K562 (cell line): Measurements from ENCODE around the gene TMEM225B. TPM values are rescaled to one million over a fixed set of nuclear protein-coding genes. Genes with fewer than 3 reads are reported as not detected.

Source experiments
- ARID2 ChIP-seq: fragments of 450-650 bp; IDR thresholded peaks from 2 replicates; pipeline ENCODE4 v1.6.1; 2017; ENCODE audit warnings: antibody characterized with exemption, mild to moderate bottlenecking
- FOSL1 ChIP-seq: fragments of 200-800 bp; sonication (Bioruptor generic); conservative IDR thresholded peaks from 2 replicates; pipeline ENCODE4 v1.6.1; 2016; ENCODE audit warnings: missing genetic modification characterization, missing compliant biosample characterization
- HIVEP1 ChIP-seq: fragments of 250-450 bp; sonication (Bioruptor Pico); IDR thresholded peaks from 2 replicates; pipeline ENCODE4 v1.4.0; 2020; ENCODE audit warnings: mild to moderate bottlenecking
- LEF1 ChIP-seq: fragments of 450-650 bp; IDR thresholded peaks from 2 replicates; pipeline ENCODE4 v1.6.1; 2016; ENCODE audit warnings: mild to moderate bottlenecking
- SP1 ChIP-seq: sonication (generic); formaldehyde crosslinking; IDR thresholded peaks from 2 replicates; pipeline ENCODE4 v1.8.1; 2022; ENCODE audit warnings: mild to moderate bottlenecking, missing genetic modification reagents
- STAT5B ChIP-seq: fragments of 250-450 bp; sonication (Bioruptor Pico); IDR thresholded peaks from 2 replicates; pipeline ENCODE4 v1.8.0; 2021; ENCODE audit warnings: mild to moderate bottlenecking, inconsistent platforms
- TBP ChIP-seq: optimal IDR thresholded peaks from 2 replicates; pipeline ENCODE3; 2011; ENCODE audit warnings: low read depth, low read length, improper control_type of control experiment
- ZNF766 ChIP-seq: fragments of 200-800 bp; sonication (Bioruptor generic); conservative IDR thresholded peaks from 2 replicates; pipeline ENCODE4 v1.6.1; 2016; ENCODE audit warnings: missing genetic modification characterization, missing compliant biosample characterization
- polyA plus RNA-seq, 8 experiments: library from polyadenylated mRNA; depleted of rRNA in 4 of 8; stranded (reverse) in 5 of 8; unstranded in 3 of 8; fragments of >200 nt; fragmentation: Nextera tagmentation in 2 of 8; fragmentation: Illumina TruSeq in 1 of 8; extraction: Ambion mirVana in 2 of 8; extraction: Trizol in 1 of 8; gene quantifications; 2 replicates each; pipeline versions ENCODE4 v1.2.1 to v1.2.3, GENCODE V29; 2011 to 2014; ENCODE audit warnings: inconsistent platforms in 1 of 8, missing spikeins in 1 of 8
- total RNA-seq, 7 experiments: library from RNA; depleted of rRNA in 6 of 7; stranded (reverse); fragments of >200 nt in 6 of 7; fragmentation: Illumina TruSeq in 2 of 7; extraction: Trizol in 2 of 7; gene quantifications; 2 replicates each; pipeline versions ENCODE4 v1.2.1 to v1.2.3, GENCODE V29; 2011 to 2021; ENCODE audit warnings: low replicate concordance in 1 of 7
- TF ChIP-seq, protein P1 (sequence below), 2 experiments: fragments of 450-650 bp in 1 of 2; sonication (generic) in 1 of 2; formaldehyde crosslinking in 1 of 2; IDR thresholded peaks; 2 replicates each; pipeline versions ENCODE4 v1.7.1 to v1.9.0; 2016 to 2022; ENCODE audit warnings: inconsistent platforms in 1 of 2, mild to moderate bottlenecking in 1 of 2, missing genetic modification reagents in 1 of 2
- TF ChIP-seq, protein P2 (sequence below): sonication (generic); formaldehyde crosslinking; IDR thresholded peaks from 2 replicates; pipeline ENCODE4 v1.8.1; 2023; ENCODE audit warnings: mild to moderate bottlenecking, missing genetic modification reagents
- TF ChIP-seq, protein P3 (sequence below), 3 experiments: IDR thresholded peaks in 2 of 3; conservative IDR thresholded peaks in 1 of 3; 2 replicates each; pipeline ENCODE4 v1.5.1; 2011 to 2012; ENCODE audit warnings: low read length in 3 of 3, mild to moderate bottlenecking in 3 of 3, control low read depth in 2 of 3, improper control_type of control experiment in 1 of 3, inconsistent platforms in 1 of 3, low read depth in 1 of 3, mixed read lengths in 1 of 3, moderate library complexity in 1 of 3; ENCODE audit not compliant: insufficient read depth in 2 of 3
- TF ChIP-seq, protein P4 (sequence below): sonication (generic); formaldehyde crosslinking; IDR thresholded peaks from 2 replicates; pipeline ENCODE4 v1.8.1; 2022; ENCODE audit warnings: missing genetic modification reagents

Gene TMEM225B
- total and polyA plus RNA-seq, 9 of the 15 experiments (the other 6 are each of a cell fraction or from before 2014, with no cell fraction given): 0.08 to 0.73 (median 0.56) TPM

DNA sequence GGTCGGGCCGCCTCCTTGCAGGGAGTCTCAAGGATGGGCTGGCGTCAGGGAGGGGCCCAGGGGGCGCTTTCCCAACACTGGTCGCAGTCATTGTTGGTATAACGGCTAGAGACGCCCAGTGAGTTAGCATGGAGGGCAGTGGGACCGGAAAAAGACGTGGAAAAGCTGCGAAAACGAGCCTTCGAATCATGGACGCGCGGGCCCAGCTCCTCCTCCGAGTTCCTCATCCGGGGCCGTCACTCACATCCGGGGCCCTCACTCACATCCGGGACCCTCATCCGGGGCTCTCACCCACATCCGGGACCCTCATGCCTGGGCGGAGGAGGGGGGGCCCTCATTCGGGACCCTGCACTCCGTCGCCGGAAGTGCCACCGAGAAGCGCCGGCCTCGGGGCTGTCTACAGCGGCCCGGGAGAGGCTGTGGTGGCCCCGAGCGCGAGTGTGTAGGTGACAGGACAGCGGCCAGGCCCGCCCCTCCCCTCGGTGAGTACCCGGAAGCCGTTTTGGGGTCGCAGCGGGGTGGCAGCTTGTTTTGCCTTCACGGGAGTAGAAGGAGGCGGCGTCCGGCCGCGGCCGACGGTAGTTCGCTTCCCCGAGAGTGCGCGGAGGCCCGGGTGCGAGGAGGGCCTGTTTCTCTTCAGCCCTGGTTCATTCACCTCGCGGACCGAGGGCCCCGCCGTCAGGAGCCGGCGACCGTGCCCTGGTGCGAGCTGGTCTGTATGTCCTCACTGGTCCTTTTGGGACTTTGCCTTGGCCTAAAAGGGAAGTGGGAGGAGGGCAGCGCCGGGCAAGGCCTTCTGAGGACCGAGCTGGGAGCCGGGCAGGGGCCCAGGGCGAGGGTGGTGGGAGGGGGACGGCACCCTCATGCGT, 39.5 kb upstream of the TMEM225B start, which contains the start of gene ZNF655 (continued):
- TF ChIP-seq, protein P1, sequence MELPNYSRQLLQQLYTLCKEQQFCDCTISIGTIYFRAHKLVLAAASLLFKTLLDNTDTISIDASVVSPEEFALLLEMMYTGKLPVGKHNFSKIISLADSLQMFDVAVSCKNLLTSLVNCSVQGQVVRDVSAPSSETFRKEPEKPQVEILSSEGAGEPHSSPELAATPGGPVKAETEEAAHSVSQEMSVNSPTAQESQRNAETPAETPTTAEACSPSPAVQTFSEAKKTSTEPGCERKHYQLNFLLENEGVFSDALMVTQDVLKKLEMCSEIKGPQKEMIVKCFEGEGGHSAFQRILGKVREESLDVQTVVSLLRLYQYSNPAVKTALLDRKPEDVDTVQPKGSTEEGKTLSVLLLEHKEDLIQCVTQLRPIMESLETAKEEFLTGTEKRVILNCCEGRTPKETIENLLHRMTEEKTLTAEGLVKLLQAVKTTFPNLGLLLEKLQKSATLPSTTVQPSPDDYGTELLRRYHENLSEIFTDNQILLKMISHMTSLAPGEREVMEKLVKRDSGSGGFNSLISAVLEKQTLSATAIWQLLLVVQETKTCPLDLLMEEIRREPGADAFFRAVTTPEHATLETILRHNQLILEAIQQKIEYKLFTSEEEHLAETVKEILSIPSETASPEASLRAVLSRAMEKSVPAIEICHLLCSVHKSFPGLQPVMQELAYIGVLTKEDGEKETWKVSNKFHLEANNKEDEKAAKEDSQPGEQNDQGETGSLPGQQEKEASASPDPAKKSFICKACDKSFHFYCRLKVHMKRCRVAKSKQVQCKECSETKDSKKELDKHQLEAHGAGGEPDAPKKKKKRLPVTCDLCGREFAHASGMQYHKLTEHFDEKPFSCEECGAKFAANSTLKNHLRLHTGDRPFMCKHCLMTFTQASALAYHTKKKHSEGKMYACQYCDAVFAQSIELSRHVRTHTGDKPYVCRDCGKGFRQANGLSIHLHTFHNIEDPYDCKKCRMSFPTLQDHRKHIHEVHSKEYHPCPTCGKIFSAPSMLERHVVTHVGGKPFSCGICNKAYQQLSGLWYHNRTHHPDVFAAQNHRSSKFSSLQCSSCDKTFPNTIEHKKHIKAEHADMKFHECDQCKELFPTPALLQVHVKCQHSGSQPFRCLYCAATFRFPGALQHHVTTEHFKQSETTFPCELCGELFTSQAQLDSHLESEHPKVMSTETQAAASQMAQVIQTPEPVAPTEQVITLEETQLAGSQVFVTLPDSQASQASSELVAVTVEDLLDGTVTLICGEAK (IDR thresholded peaks at IDR 0.05): peak; percentile 83
- TF ChIP-seq, protein P1 (CRISPR knock-in tag; IDR thresholded peaks at IDR 0.05): no peak
- TF ChIP-seq STAT5B (CRISPR knock-in tag) (no peak), TBP (peak; percentile 79), SP1 (CRISPR knock-in tag) (0 out of 2 replicates have a peak, but pooled peaks have one; percentile 30), ZNF766 (CRISPR knock-in tag) (0 out of 2 replicates have a peak, but pooled peaks have one; percentile 79), FOSL1 (tag) (peak; percentile 1; the same call in 1 of the 2 replicates), HIVEP1 (no peak), LEF1 (0 out of 2 replicates have a peak, but pooled peaks have one; percentile 17), ARID2 (no peak)
- TF ChIP-seq, protein P2, sequence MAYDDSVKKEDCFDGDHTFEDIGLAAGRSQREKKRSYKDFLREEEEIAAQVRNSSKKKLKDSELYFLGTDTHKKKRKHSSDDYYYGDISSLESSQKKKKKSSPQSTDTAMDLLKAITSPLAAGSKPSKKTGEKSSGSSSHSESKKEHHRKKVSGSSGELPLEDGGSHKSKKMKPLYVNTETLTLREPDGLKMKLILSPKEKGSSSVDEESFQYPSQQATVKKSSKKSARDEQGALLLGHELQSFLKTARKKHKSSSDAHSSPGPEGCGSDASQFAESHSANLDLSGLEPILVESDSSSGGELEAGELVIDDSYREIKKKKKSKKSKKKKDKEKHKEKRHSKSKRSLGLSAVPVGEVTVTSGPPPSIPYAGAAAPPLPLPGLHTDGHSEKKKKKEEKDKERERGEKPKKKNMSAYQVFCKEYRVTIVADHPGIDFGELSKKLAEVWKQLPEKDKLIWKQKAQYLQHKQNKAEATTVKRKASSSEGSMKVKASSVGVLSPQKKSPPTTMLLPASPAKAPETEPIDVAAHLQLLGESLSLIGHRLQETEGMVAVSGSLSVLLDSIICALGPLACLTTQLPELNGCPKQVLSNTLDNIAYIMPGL (CRISPR knock-in tag): peak; percentile 82; the same call in 1 of the 2 replicates
- TF ChIP-seq, protein P3, sequence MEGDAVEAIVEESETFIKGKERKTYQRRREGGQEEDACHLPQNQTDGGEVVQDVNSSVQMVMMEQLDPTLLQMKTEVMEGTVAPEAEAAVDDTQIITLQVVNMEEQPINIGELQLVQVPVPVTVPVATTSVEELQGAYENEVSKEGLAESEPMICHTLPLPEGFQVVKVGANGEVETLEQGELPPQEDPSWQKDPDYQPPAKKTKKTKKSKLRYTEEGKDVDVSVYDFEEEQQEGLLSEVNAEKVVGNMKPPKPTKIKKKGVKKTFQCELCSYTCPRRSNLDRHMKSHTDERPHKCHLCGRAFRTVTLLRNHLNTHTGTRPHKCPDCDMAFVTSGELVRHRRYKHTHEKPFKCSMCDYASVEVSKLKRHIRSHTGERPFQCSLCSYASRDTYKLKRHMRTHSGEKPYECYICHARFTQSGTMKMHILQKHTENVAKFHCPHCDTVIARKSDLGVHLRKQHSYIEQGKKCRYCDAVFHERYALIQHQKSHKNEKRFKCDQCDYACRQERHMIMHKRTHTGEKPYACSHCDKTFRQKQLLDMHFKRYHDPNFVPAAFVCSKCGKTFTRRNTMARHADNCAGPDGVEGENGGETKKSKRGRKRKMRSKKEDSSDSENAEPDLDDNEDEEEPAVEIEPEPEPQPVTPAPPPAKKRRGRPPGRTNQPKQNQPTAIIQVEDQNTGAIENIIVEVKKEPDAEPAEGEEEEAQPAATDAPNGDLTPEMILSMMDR (IDR thresholded peaks at IDR 0.05 in 2 of 3, conservative IDR thresholded peaks at IDR 0.05 in 1 of 3; ENCODE audit: insufficient read depth in 2 of 3, low read depth in 1 of 3, low read length in 3 of 3): 0 out of 6 replicates have a peak, but pooled peaks of 1 of the 3 experiments have one; percentile 20
- TF ChIP-seq, protein P4, sequence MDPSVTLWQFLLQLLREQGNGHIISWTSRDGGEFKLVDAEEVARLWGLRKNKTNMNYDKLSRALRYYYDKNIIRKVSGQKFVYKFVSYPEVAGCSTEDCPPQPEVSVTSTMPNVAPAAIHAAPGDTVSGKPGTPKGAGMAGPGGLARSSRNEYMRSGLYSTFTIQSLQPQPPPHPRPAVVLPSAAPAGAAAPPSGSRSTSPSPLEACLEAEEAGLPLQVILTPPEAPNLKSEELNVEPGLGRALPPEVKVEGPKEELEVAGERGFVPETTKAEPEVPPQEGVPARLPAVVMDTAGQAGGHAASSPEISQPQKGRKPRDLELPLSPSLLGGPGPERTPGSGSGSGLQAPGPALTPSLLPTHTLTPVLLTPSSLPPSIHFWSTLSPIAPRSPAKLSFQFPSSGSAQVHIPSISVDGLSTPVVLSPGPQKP (CRISPR knock-in tag): no peak
